Esophagus muscularis mucosa (tissue), 4 donors: Measurements from ENCODE around the gene TMEM35B. TPM values are rescaled to one million over a fixed set of nuclear protein-coding genes. Genes with fewer than 3 reads are reported as not detected.

ENCODE experiments used
- DNase-seq: peaks from one replicate; pipeline ENCODE4 v3.0.0-alpha.2; 2017; ENCODE audit errors: extremely low spot score
- H3K27ac ChIP-seq, 4 donors: fragments of 200-600 bp; sonication (generic); replicated peaks in 1 of 4; 1 replicate in 3 of 4; 2 replicates in 1 of 4; pipeline ENCODE4 v1.5.1; 2016 to 2019; ENCODE audit warnings: mild to moderate bottlenecking in 1 of 4
- H3K27me3 ChIP-seq, 4 donors: fragments of 200-600 bp; sonication (generic); one replicate each; pipeline versions ENCODE4 v1.5.1 to v1.6.0; 2016 to 2019
- H3K36me3 ChIP-seq, 4 donors: fragments of 200-600 bp; sonication (generic); one replicate each; pipeline ENCODE4 v1.5.1; 2016 to 2019
- H3K4me1 ChIP-seq, 4 donors: fragments of 200-600 bp; sonication (generic); one replicate each; pipeline ENCODE4 v1.5.1; 2016 to 2019
- H3K4me3 ChIP-seq, 4 donors: fragments of 200-600 bp; sonication (generic); 1 replicate in 2 of 4; 2 replicates in 2 of 4; pipeline ENCODE4 v1.5.1; 2016 to 2019; ENCODE audit warnings: mild to moderate bottlenecking in 4 of 4, moderate library complexity in 1 of 4
- H3K9me3 ChIP-seq, 4 donors: fragments of 200-600 bp; sonication (generic); 1 replicate in 3 of 4; 2 replicates in 1 of 4; pipeline ENCODE4 v1.5.1; 2016 to 2019
- CTCF ChIP-seq, 3 experiments: fragments of 200-600 bp in 2 of 3; fragments of 450-650 bp in 1 of 3; sonication (generic) in 2 of 3; IDR thresholded peaks; one replicate each; pipeline ENCODE4 v1.5.1; 2017 to 2019; ENCODE audit warnings: antibody characterized with exemption in 3 of 3, mild to moderate bottlenecking in 2 of 3, moderate library complexity in 1 of 3
- EP300 ChIP-seq: sonication (generic); formaldehyde crosslinking; IDR thresholded peaks from one replicate; pipeline ENCODE4 v1.6.1; 2017; ENCODE audit warnings: antibody characterized with exemption
- POLR2A ChIP-seq: fragments of 450-650 bp; IDR thresholded peaks from one replicate; pipeline ENCODE4 v1.6.1; 2017; ENCODE audit warnings: antibody characterized with exemption, moderate library complexity, mild to moderate bottlenecking, low read depth
- POLR2AphosphoS5 ChIP-seq, 2 donors: sonication (generic); formaldehyde crosslinking; IDR thresholded peaks; one replicate each; pipeline ENCODE4 v1.6.1; 2017; ENCODE audit warnings: antibody characterized with exemption in 2 of 2
- WGBS: methylation state at CpG from one replicate; pipeline ENCODE4 v1.1.5; 2018; 5-methylcytosine and 5-hydroxymethylcytosine counted together
- intact Hi-C: fragments of 100-400 bp; cut with DNase I; formaldehyde crosslinking; loops from one replicate; pipeline ENCODE4 v1.15.1; 2023
- total RNA-seq, 4 donors: library from RNA; depleted of rRNA; stranded (reverse); fragments of >200 nt; gene quantifications; one replicate each; pipeline versions ENCODE4 v1.1.0 to v1.2.1, GENCODE V29; 2016

TMEM35B gene
- total RNA-seq, 4 donors from 2014 or later: 26.1 to 38.6 (median 32.9) TPM

GRCh38 chr1:34983700-34984355 lies 1.3 kb downstream of the TMEM35B start:
- Histone ChIP-seq H3K9me3 (no peaks in the 10 kb centered on the region), H3K36me3 (peaks cover 0 to 25% (median 13%) of the 10 kb centered on the region in 4 donors), H3K4me3 (peak overlapping the region; percentile 79 to 95 (median 89)), H3K27ac (peak overlapping the region; percentile 89 to 97 (median 94)), H3K4me1 (peaks cover 20 to 31% (median 25%) of the 10 kb centered on the region in 4 donors), H3K27me3 (no peaks in the 10 kb centered on the region)
- intact Hi-C loops: loop anchor here (10.0 kb wide), 1 partner anchor 129 kb away; the partner anchor contains the start of gene SMIM12
- TF ChIP-seq CTCF (IDR thresholded peaks at IDR 0.05): no peak
- DNase-seq: no peak
- 40% methylated on average over 1 of the region's 4 CpGs for WGBS

- WGBS: 97% methylated on average over 5 of the region's 5 CpGs
- intact Hi-C loops: loop anchor here (10.0 kb wide), 1 partner anchor 128 kb away; the partner anchor contains the start of gene SMIM12
These were observed 2.2 kb downstream of the TMEM35B start for GRCh38 chr1:34982820-34983376.

GRCh38 chr1:34980715-34981114 lies 4.4 kb downstream of the TMEM35B start:
- Histone ChIP-seq H3K27ac (no peak overlapping the region), H3K4me1 (peaks cover 18 to 36% (median 19%) of the 10 kb centered on the region in 4 donors), H3K4me3 (no peak overlapping the region), H3K36me3 (peaks cover 0 to 25% (median 10%) of the 10 kb centered on the region in 4 donors), H3K27me3 (no peaks in the 10 kb centered on the region), H3K9me3 (no peaks in the 10 kb centered on the region)
- intact Hi-C loops: loop anchor here (10.0 kb wide), 1 partner anchor 126 kb away; the partner anchor contains the start of gene SMIM12
- TF ChIP-seq POLR2A (no peak), POLR2AphosphoS5 (IDR thresholded peaks at IDR 0.05) (no peak), CTCF (IDR thresholded peaks at IDR 0.05) (no peak), EP300 (no peak)
- WGBS: 70% methylated on average over 2 of the region's 2 CpGs
- DNase-seq: no peak

More at GRCh38 chr1:34982820-34983376, 2.2 kb downstream of the TMEM35B start:
- no peaks in the 10 kb centered on the region for H3K27me3 ChIP-seq
- H3K4me1 ChIP-seq: peaks cover 20 to 31% (median 25%) of the 10 kb centered on the region in 4 donors
- DNase-seq: no peak
- no peak for TF ChIP-seq POLR2A
- no peak for TF ChIP-seq EP300
- no peak for TF ChIP-seq CTCF (IDR thresholded peaks at IDR 0.05)
- TF ChIP-seq POLR2AphosphoS5 (IDR thresholded peaks at IDR 0.05): no peak
- H3K4me3 ChIP-seq: no peak overlapping the region
- no peak overlapping the region for H3K27ac ChIP-seq
- no peaks in the 10 kb centered on the region for H3K9me3 ChIP-seq
- peaks cover 0 to 16% (median 7%) of the 10 kb centered on the region in 4 donors for H3K36me3 ChIP-seq

GRCh38 chr1:34978921-34979320 lies 6.2 kb downstream of the TMEM35B start:
- no peaks in the 10 kb centered on the region for H3K9me3 ChIP-seq
- DNase-seq: no peak
- no peaks in the 10 kb centered on the region for H3K27me3 ChIP-seq
- TF ChIP-seq POLR2A (no peak), CTCF (IDR thresholded peaks at IDR 0.05) (no peak), POLR2AphosphoS5 (IDR thresholded peaks at IDR 0.05) (no peak)
- intact Hi-C loops: no loop called here
- H3K27ac ChIP-seq: no peak overlapping the region
- WGBS: 58% methylated on average over 5 of the region's 6 CpGs
- peaks cover 10 to 28% (median 11%) of the 10 kb centered on the region in 4 donors for H3K4me1 ChIP-seq
- peaks cover 0 to 25% (median 10%) of the 10 kb centered on the region in 4 donors for H3K36me3 ChIP-seq
- H3K4me3 ChIP-seq: no peak overlapping the region
